NCI-H82 (cell line): ENCODE results near the gene ZMYM3.

Experiments used
- DNase-seq: peaks from one replicate; lab custom pipeline; 2025; lab: John Stamatoyannopoulos, UW

ZMYM3 gene

GRCh38 chrX:71214152-71214551, 39.8 kb downstream of the ZMYM3 start:
- DNase-seq, result no peak

GRCh38 chrX:71212536-71212935, 41.4 kb downstream of the ZMYM3 start:
- DNase-seq, result no peak

GRCh38 chrX:71210816-71211215, 43.1 kb downstream of the ZMYM3 start:
- DNase-seq, result no peak

GRCh38 chrX:71199252-71200008, 54.5 kb downstream of the ZMYM3 start:
- no peak for DNase-seq

DNA sequence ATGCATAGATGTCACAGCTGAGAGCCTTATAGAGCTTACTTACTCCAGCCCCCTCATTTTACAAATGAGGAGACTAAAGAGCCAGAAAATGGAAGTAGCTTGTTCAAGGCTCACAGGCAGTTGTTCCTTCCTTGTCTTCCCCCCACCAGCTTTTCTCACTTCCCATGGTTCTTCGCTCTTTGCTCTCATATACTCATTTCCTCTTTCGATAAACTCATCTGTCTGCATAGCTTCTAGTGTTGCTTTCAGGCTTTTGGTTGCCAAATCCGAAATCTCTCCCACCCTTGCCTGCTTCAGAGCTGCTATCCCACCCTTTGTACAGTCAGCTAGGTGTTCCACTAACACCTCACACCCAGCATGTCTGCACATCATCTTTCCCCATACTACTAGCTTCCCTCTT, 55.9 kb downstream of the ZMYM3 start:
- DNase-seq, result no peak

- no peak for DNase-seq
Observed at GRCh38 chrX:71195964-71196649, 57.8 kb downstream of the ZMYM3 start.

DNA sequence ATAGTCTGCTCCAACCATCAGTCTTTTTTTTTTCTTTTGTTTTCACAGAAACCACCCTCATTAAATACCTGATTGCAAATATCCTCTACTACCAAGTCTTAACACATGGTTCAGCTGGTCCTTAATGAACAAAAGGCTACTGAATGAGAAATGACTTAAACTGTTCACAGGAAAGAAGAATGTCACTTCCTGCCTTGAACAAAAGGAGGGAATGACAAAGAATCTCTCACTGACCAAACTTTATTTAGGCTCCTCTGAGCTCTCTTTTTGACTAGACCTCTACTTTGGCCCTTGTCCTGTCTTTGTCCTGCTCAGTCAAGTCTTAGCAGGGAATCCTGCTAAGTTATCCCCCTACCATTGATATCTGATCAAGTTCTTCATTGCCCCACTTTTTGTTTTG, 62.7 kb downstream of the ZMYM3 start:
- DNase-seq, result no peak
